AG10803 (cell line): Measurements from ENCODE around the gene KCTD2.

ENCODE experiments used
- DNase-seq: peaks from one replicate; pipeline ENCODE4 v3.0.0; 2010; ENCODE audit warnings: low read depth
- H3K4me3 ChIP-seq: 2 replicates; pipeline ENCODE4 v1.5.1; 2011; ENCODE audit warnings: mild to moderate bottlenecking, low read length, control low read depth
- CTCF ChIP-seq: conservative IDR thresholded peaks from 2 replicates; pipeline ENCODE4 v1.5.1; 2011; ENCODE audit warnings: mild to moderate bottlenecking, low read length, control low read depth, inconsistent platforms

The KCTD2 gene

GRCh38 chr17:75047398-75048098 is 523 bp downstream of the KCTD2 start:
- peak overlapping the region; percentile 98 for H3K4me3 ChIP-seq
- DNase-seq = no peak
- no peak for TF ChIP-seq CTCF

DNA sequence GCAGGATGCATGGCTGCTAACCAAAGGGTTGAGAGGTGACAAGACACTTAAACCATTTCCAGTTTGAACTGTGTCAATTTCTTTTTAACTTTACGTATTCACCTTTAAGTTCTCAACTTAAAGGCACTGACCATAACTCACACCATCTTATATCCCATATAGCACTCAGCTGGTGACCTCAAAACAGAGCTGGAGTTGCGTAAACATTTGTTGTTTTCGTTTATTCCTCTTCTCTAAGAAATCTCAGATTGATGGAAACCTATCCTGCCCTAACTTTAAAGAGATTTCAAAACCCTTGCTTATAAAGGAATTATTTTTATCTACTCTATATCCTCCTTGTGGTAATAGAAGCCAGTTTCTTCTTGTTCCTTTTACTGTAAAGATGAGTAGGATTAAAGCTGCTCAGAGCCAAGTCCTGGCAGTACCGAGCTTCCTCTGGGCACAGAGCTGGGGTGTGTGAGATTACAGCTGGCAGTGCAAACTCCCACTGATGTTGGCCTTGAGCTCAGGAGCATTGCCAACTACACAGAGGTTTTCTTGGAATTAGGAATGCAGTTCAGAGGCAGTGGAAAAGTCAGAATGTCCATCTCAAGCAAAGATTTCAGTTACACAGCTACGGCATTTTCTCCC is 1.3 kb downstream of the KCTD2 start:
- H3K4me3 ChIP-seq = peak overlapping the region; percentile 98
- no peak for TF ChIP-seq CTCF
- DNase-seq = peak; percentile 72

DNA sequence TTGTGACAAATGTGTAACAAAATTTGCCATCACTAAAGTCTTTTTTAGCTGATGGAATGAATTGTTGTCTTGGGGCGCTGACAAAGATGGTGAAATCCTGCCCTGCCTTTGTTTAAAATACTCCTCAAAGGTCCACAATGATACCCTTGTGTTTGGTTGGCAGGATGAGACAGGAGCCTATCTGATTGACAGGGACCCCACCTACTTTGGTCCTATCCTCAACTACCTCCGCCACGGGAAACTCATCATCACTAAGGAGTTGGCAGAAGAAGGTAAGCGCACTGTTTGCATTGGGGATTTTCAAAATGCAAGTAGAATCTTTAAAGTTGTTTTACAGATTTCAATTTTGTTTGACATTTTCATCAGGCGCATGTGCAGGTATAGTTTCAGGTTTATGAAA is 2.0 kb downstream of the KCTD2 start:
- DNase-seq = no peak
- no peak for TF ChIP-seq CTCF
- 0 out of 2 replicates have a peak overlapping the region, but pooled peaks have one; percentile 98 for H3K4me3 ChIP-seq

DNA sequence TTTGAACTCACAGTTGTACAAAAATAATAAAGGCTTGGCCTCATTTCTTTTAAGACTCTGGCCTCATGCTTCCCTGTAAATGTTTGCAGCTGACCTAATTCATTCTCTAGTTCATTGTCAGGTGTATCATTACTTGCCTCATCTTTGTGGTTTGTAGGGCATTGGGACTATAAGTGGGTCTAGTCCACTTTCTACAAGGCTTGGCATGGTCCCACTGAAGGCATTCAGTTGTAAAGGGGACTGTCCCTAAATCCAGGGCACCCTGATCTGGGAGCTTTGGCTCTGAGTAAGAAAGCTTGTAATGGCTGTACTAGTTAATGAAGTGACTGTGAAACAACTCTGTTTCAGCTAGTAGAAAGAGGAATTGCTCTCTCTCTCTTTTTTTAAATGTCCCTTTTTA is 2.7 kb downstream of the KCTD2 start:
- no peak for DNase-seq
- TF ChIP-seq CTCF = no peak
- no peak overlapping the region for H3K4me3 ChIP-seq

- no peak for TF ChIP-seq CTCF
- no peak for DNase-seq
- no peak overlapping the region for H3K4me3 ChIP-seq
These were observed 4.9 kb downstream of the KCTD2 start for GRCh38 chr17:75051941-75052340.

GRCh38 chr17:75059369-75060345 is 12.6 kb downstream of the KCTD2 start:
- H3K4me3 ChIP-seq = no peak overlapping the region
- DNase-seq = peak; percentile 87
- TF ChIP-seq CTCF = peak; percentile 76
